Measurements from ENCODE around the gene CCNQ. TPM values are rescaled to one million over a fixed set of nuclear protein-coding genes. Genes with fewer than 3 reads are reported as not detected.
"Not testable (repeated sequence)": the region's sequence is repeated elsewhere in the genome, so short reads cannot be mapped to it uniquely, and the experiment has no call there.

The CCNQ gene
- total and polyA plus RNA-seq, 8 donors = 10.8 to 18.7 (median 13.6) TPM

DNA sequence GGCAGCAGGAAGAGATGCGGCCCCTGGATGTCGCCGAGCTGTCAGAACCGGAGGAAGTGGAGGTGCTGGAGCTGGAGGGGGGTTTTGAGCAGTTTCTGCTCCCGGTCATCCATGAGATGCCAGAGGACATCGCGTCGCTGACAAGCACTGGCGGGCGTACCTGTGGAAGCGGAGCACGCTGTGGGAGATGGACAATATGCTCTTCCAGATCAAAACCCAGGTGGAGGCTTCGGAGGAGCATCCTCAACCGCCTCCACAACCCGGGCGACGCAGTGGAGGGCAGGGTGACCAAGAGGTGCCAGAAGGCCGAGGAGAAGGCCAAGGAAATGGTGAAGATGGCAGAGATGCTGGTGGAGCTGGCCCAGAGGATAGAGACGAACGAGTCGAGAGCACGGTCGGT, 7.6 kb upstream of the CCNQ start:
- peaks cover 0 to 6% of the 10 kb centered on the region in 2 donors for H3K4me1 ChIP-seq
- H3K9me3 ChIP-seq = no peaks in the 10 kb centered on the region
- ATAC-seq (no peak), DNase-seq (no peak)
- TF ChIP-seq, protein P1, sequence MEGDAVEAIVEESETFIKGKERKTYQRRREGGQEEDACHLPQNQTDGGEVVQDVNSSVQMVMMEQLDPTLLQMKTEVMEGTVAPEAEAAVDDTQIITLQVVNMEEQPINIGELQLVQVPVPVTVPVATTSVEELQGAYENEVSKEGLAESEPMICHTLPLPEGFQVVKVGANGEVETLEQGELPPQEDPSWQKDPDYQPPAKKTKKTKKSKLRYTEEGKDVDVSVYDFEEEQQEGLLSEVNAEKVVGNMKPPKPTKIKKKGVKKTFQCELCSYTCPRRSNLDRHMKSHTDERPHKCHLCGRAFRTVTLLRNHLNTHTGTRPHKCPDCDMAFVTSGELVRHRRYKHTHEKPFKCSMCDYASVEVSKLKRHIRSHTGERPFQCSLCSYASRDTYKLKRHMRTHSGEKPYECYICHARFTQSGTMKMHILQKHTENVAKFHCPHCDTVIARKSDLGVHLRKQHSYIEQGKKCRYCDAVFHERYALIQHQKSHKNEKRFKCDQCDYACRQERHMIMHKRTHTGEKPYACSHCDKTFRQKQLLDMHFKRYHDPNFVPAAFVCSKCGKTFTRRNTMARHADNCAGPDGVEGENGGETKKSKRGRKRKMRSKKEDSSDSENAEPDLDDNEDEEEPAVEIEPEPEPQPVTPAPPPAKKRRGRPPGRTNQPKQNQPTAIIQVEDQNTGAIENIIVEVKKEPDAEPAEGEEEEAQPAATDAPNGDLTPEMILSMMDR (IDR thresholded peaks at IDR 0.05) = no peak
- H3K27me3 ChIP-seq = peaks cover 0 to 15% of the 10 kb centered on the region in 2 donors
- no peak overlapping the region for H3K4me3 ChIP-seq
- H3K27ac ChIP-seq = no peak overlapping the region
- no peaks in the 10 kb centered on the region for H3K36me3 ChIP-seq
- intact Hi-C loops (cut with DNase I) = no loop called here

- H3K27me3 ChIP-seq; H3K9me3 ChIP-seq; ATAC-seq; intact Hi-C loops (cut with DNase I); H3K4me3 ChIP-seq; H3K27ac ChIP-seq; H3K36me3 ChIP-seq; H3K4me1 ChIP-seq; DNase-seq: not testable (repeated sequence)
These were observed 5.9 kb upstream of the CCNQ start for GRCh38 chrX:153604666-153605380.

GRCh38 chrX:153603131-153603656, 4.3 kb upstream of the CCNQ start:
- H3K27me3 ChIP-seq = no peaks in the 10 kb centered on the region
- ATAC-seq = no peak
- H3K4me3 ChIP-seq = no peak overlapping the region
- DNase-seq = no peak
- intact Hi-C loops (cut with DNase I) = no loop called here
- H3K9me3 ChIP-seq = no peaks in the 10 kb centered on the region
- H3K36me3 ChIP-seq = no peaks in the 10 kb centered on the region
- no peak overlapping the region for H3K27ac ChIP-seq
- TF ChIP-seq, protein P1 (IDR thresholded peaks at IDR 0.05) = no peak
- H3K4me1 ChIP-seq = peaks cover 0 to 9% of the 10 kb centered on the region in 2 donors

DNA sequence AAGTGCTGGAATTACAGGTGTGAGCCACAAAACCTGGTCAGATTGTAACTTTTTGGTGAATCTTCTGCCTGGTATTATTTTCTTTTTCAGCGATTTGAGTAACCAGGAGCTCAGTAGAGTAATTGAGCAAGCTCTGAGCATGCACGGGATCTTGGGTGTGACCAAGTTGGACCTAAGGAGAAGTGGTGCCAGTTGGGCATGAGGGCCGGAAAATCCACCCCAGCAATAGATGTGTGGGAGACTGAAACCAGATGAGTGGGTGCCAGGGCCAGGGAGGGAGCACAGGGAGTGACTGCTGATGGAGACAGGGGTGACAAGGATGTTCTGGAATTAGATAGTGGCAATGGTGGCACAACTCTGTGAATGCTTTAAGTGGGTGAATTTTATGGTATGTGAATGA, 3.7 kb upstream of the CCNQ start:
- no peaks in the 10 kb centered on the region for H3K27me3 ChIP-seq
- intact Hi-C loops (cut with DNase I) = no loop called here
- no peak for ATAC-seq
- no peaks in the 10 kb centered on the region for H3K9me3 ChIP-seq
- H3K4me3 ChIP-seq = no peak overlapping the region
- H3K27ac ChIP-seq = no peak overlapping the region
- DNase-seq = no peak
- H3K4me1 ChIP-seq = peaks cover 0 to 15% of the 10 kb centered on the region in 2 donors
- TF ChIP-seq, protein P1 (IDR thresholded peaks at IDR 0.05) = no peak
- no peaks in the 10 kb centered on the region for H3K36me3 ChIP-seq

GRCh38 chrX:153601511-153602110, 2.7 kb upstream of the CCNQ start:
- intact Hi-C loops (cut with DNase I) = no loop called here
- TF ChIP-seq, protein P1 (IDR thresholded peaks at IDR 0.05) = no peak
- Histone ChIP-seq H3K4me1 (peaks cover 0 to 23% of the 10 kb centered on the region in 2 donors), H3K27ac (no peak overlapping the region), H3K36me3 (no peaks in the 10 kb centered on the region), H3K27me3 (no peaks in the 10 kb centered on the region), H3K9me3 (no peaks in the 10 kb centered on the region), H3K4me3 (no peak overlapping the region)
- no peak for DNase-seq
- ATAC-seq = no peak
